Endothelial cell of umbilical vein (primary cell): ENCODE results near the gene ZNF618. TPM values are rescaled to one million over a fixed set of nuclear protein-coding genes. Genes with fewer than 3 reads are reported as not detected.

Source experiments
- BruUV-seq: library from RNA; stranded (reverse); fragments of 400-500 nt; replicated peaks from 2 replicates; lab custom pipeline; 2021; lab: Mats Ljungman, UMichigan
- CTCF ChIA-PET: fragments of 300-600, 350-600 bp; sonication (Branson Sonifier 250); formaldehyde crosslinking; loops from one replicate; lab custom pipeline; 2021; ENCODE audit warnings: antibody characterized with exemption, inconsistent platforms; lab: Charles Lee
- POLR2A ChIA-PET: fragments of 300-600, 350-600 bp; sonication (Branson Sonifier 250); formaldehyde crosslinking; loops from one replicate; lab custom pipeline; 2021; ENCODE audit warnings: antibody characterized with exemption, inconsistent platforms; lab: Charles Lee
- DNase-seq: peaks from one replicate; pipeline ENCODE4 v3.0.0-alpha.2; 2011; ENCODE audit warnings: low read depth, low spot score
- FAIRE-seq: peaks from 2 replicates; lab custom pipeline; 2011; peaks lifted over from hg19 to GRCh38; lab: Jason Lieb, UNC
- H2AFZ ChIP-seq: 2 replicates; pipeline ENCODE4 v1.6.0; 2012; ENCODE audit warnings: low read depth, low read length, control low read depth, inconsistent platforms
- H3K27ac ChIP-seq: 2 replicates; pipeline ENCODE4 v1.5.1; 2011; ENCODE audit warnings: low read depth, mild to moderate bottlenecking, control low read depth, low read length, moderate library complexity; ENCODE audit not compliant: insufficient read depth
- H3K27me3 ChIP-seq, 2 experiments: 2 replicates each; pipeline versions ENCODE4 v1.6.0 to v1.6.1; 2011; ENCODE audit warnings: low read length in 2 of 2, mixed read lengths in 1 of 2; ENCODE audit not compliant: control insufficient read depth in 2 of 2, insufficient read depth in 2 of 2
- H3K36me3 ChIP-seq, 2 experiments: 2 replicates in 1 of 2; 3 replicates in 1 of 2; pipeline ENCODE4 v1.5.1; 2011; ENCODE audit warnings: low read length in 2 of 2, mild to moderate bottlenecking in 1 of 2, moderate library complexity in 1 of 2; ENCODE audit not compliant: control insufficient read depth in 2 of 2, insufficient read depth in 2 of 2; ENCODE audit errors: extremely low read depth in 1 of 2
- H3K4me1 ChIP-seq: 3 replicates; pipeline ENCODE4 v1.5.1; 2011; ENCODE audit warnings: mild to moderate bottlenecking, low read length; ENCODE audit not compliant: control insufficient read depth, insufficient read depth; ENCODE audit errors: extremely low read depth
- H3K4me2 ChIP-seq: 2 replicates; pipeline ENCODE4 v1.6.1; 2011; ENCODE audit warnings: low read length, control low read depth, mixed read lengths; ENCODE audit not compliant: insufficient read depth
- H3K4me3 ChIP-seq, 3 experiments: fragments of 200-600 bp in 1 of 3; sonication (generic), shearing (Covaris generic) in 1 of 3; replicated peaks in 1 of 3; 2 replicates each; pipeline ENCODE4 v1.5.1; 2011 to 2016; ENCODE audit warnings: control low read depth in 3 of 3, low read length in 3 of 3, mild to moderate bottlenecking in 2 of 3, inconsistent platforms in 1 of 3, low read depth in 1 of 3, moderate library complexity in 1 of 3; ENCODE audit not compliant: insufficient read depth in 1 of 3
- H3K79me2 ChIP-seq: 2 replicates; pipeline ENCODE4 v1.6.0; 2012; ENCODE audit warnings: low read length, inconsistent platforms; ENCODE audit not compliant: control insufficient read depth, insufficient read depth
- H3K9ac ChIP-seq: replicated peaks from 2 replicates; pipeline ENCODE3; 2011; ENCODE audit warnings: low read length, control low read depth; ENCODE audit not compliant: insufficient read depth; ENCODE audit errors: extremely low read depth
- H3K9me1 ChIP-seq: replicated peaks from 3 replicates; pipeline ENCODE4 v1.6.0; 2011; ENCODE audit warnings: mild to moderate bottlenecking, low read length; ENCODE audit not compliant: control insufficient read depth, insufficient read depth; ENCODE audit errors: extremely low read depth
- H3K9me3 ChIP-seq: replicated peaks from 2 replicates; pipeline ENCODE4 v1.5.1; 2012; ENCODE audit warnings: low read length, inconsistent platforms; ENCODE audit not compliant: control insufficient read depth, insufficient read depth
- H4K20me1 ChIP-seq: replicated peaks from 2 replicates; pipeline ENCODE3; 2011; ENCODE audit warnings: mild to moderate bottlenecking, low read length; ENCODE audit not compliant: control insufficient read depth, insufficient read depth; ENCODE audit errors: extremely low read depth
- EZH2 ChIP-seq: IDR thresholded peaks from 2 replicates; pipeline ENCODE4 v1.6.1; 2012; ENCODE audit warnings: borderline replicate concordance, low read depth, mild to moderate bottlenecking, moderate library complexity, low read length, inconsistent platforms; ENCODE audit not compliant: severe bottlenecking
- FOS ChIP-seq: IDR thresholded peaks from 2 replicates; pipeline ENCODE4 v1.6.1; 2011; ENCODE audit warnings: mild to moderate bottlenecking, low read length, moderate library complexity, borderline replicate concordance; ENCODE audit not compliant: insufficient read depth
- GATA2 ChIP-seq: IDR thresholded peaks from 2 replicates; pipeline ENCODE4 v1.7.0; 2011; ENCODE audit warnings: low read depth, mild to moderate bottlenecking, moderate library complexity, mixed read lengths, low read length; ENCODE audit not compliant: insufficient read length, insufficient read depth
- JUN ChIP-seq: IDR thresholded peaks from 2 replicates; pipeline ENCODE4 v1.6.1; 2011; ENCODE audit warnings: borderline replicate concordance, low read depth; ENCODE audit not compliant: insufficient read length, insufficient read depth
- MYC ChIP-seq: IDR thresholded peaks from one replicate; pipeline ENCODE4 v1.6.1; 2011; ENCODE audit warnings: mild to moderate bottlenecking, low read depth, low read length
- POLR2A ChIP-seq: IDR thresholded peaks from 2 replicates; pipeline ENCODE4 v1.6.1; 2012; ENCODE audit warnings: low read depth, mild to moderate bottlenecking, control low read depth, low read length
- POLR2AphosphoS5 ChIP-seq: IDR thresholded peaks from 2 replicates; pipeline ENCODE4 v1.6.1; 2012; ENCODE audit warnings: low read depth, mild to moderate bottlenecking, control low read depth, low read length, moderate library complexity; ENCODE audit not compliant: insufficient read depth
- dilution Hi-C: fragments of 300-500 bp; cut with MboI; formaldehyde crosslinking; loops from one replicate; pipeline ENCODE4 v1.15.0; 2019; ENCODE audit warnings: low sequenced_read_pairs; ENCODE audit not compliant: extremely low pct_ligation_motif_present
- intact Hi-C: fragments of 100-400 bp; cut with micrococcal nuclease; formaldehyde crosslinking; loops from one replicate; pipeline ENCODE4 v1.10.0; 2022
- polyA plus RNA-seq, 4 experiments: library from polyadenylated mRNA; depleted of rRNA in 3 of 4; stranded (reverse) in 3 of 4; unstranded in 1 of 4; fragments of >200 nt; gene quantifications; 2 replicates each; pipeline versions ENCODE4 v1.2.1 to v1.2.3, GENCODE V29; 2011 to 2012; ENCODE audit warnings: missing spikeins in 1 of 4
- total RNA-seq: library from RNA; stranded (reverse); gene quantifications from 2 replicates; pipeline ENCODE4 v1.2.3, GENCODE V29; 2021
- TF ChIP-seq, protein P1 (sequence below): IDR thresholded peaks from 2 replicates; pipeline ENCODE4 v1.6.1; 2011; ENCODE audit not compliant: insufficient read depth, insufficient read length
- TF ChIP-seq, protein P2 (sequence below), 2 donors: IDR thresholded peaks; 1 replicate in 1 of 2; 2 replicates in 1 of 2; pipeline ENCODE4 v1.5.1; 2011; ENCODE audit warnings: low read length in 2 of 2, mild to moderate bottlenecking in 2 of 2, moderate library complexity in 2 of 2, control low read depth in 1 of 2, inconsistent platforms in 1 of 2, low read depth in 1 of 2; ENCODE audit not compliant: insufficient read depth in 1 of 2; ENCODE audit errors: extremely low read depth in 1 of 2

The ZNF618 gene
- total and polyA plus RNA-seq, 2 donors (not counting 3 experiments of a cell fraction or from before 2014, with no cell fraction given): 22.6 to 80.3 TPM

DNA sequence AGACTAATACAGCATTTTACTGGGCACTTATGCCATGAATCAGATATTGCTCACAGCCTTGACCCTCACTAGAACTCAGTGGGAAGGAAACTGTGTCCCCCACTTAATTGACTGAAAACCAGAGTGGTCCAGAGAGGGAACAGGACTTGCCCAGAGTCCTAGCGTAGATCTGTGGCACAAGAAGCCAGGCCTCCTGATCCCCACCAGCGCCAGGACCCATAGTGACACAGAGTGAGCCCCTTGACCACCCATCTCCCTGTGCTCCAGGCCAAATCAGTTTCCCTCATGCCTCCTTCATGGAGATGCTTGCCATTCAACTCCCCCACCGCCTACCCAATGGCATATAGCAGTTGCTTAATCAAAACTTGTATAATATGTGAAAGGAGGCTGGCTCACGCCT is 214.7 kb downstream of the ZNF618 start:
- intact Hi-C loops: no loop called here
- no peak for FAIRE-seq
- Histone ChIP-seq H3K27ac (no peak overlapping the region), H3K4me3 (no peak overlapping the region), H4K20me1 (no peaks in the 10 kb centered on the region), H3K9me1 (no peaks in the 10 kb centered on the region), H3K27me3 (peaks cover 2 to 12% of the 10 kb centered on the region in 2 experiments), H3K9ac (no peak overlapping the region), H3K79me2 (no peaks in the 10 kb centered on the region), H3K4me1 (no peaks in the 10 kb centered on the region), H3K4me2 (no peak overlapping the region), H3K36me3 (no peaks in the 10 kb centered on the region), H2AFZ (no peak overlapping the region), H3K9me3 (no peaks in the 10 kb centered on the region)
- no peak for TF ChIP-seq GATA2
- TF ChIP-seq POLR2A: no peak
- TF ChIP-seq EZH2: no peak
- TF ChIP-seq, protein P1, sequence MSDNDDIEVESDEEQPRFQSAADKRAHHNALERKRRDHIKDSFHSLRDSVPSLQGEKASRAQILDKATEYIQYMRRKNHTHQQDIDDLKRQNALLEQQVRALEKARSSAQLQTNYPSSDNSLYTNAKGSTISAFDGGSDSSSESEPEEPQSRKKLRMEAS: no peak
- TF ChIP-seq JUN: no peak
- TF ChIP-seq, protein P2, sequence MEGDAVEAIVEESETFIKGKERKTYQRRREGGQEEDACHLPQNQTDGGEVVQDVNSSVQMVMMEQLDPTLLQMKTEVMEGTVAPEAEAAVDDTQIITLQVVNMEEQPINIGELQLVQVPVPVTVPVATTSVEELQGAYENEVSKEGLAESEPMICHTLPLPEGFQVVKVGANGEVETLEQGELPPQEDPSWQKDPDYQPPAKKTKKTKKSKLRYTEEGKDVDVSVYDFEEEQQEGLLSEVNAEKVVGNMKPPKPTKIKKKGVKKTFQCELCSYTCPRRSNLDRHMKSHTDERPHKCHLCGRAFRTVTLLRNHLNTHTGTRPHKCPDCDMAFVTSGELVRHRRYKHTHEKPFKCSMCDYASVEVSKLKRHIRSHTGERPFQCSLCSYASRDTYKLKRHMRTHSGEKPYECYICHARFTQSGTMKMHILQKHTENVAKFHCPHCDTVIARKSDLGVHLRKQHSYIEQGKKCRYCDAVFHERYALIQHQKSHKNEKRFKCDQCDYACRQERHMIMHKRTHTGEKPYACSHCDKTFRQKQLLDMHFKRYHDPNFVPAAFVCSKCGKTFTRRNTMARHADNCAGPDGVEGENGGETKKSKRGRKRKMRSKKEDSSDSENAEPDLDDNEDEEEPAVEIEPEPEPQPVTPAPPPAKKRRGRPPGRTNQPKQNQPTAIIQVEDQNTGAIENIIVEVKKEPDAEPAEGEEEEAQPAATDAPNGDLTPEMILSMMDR (IDR thresholded peaks at IDR 0.05; ENCODE audit: extremely low read depth in 1 of 2, insufficient read depth in 1 of 2, low read depth in 1 of 2, low read length in 2 of 2): no peak
- no peak for TF ChIP-seq MYC
- TF ChIP-seq FOS: no peak
- TF ChIP-seq POLR2AphosphoS5: no peak
- dilution Hi-C loops: loop anchor here (25.0 kb wide), 1 partner anchor 197 kb away; no protein-coding TSS in a partner anchor
- ChIA-PET POLR2A (interaction anchor here (0.7 kb wide), 1 partner anchor 502 kb away, joined by 5 read pairs; no protein-coding TSS in a partner anchor), CTCF (interaction anchor here (1.1 to 5.8 kb wide), 2 partner anchors 8 to 17 kb away, joined by 4 to 64 read pairs; no protein-coding TSS in a partner anchor)
- BruUV-seq: no TSS peak
- DNase-seq: no peak
